Smooth muscle cell (in vitro differentiated cells): Measurements from ENCODE around the gene RHEB. TPM values are rescaled to one million over a fixed set of nuclear protein-coding genes. Genes with fewer than 3 reads are reported as not detected.

ENCODE experiments used
- DNase-seq: peaks from one replicate; lab custom pipeline; 2025; ENCODE audit not compliant: unreplicated experiment; lab: John Stamatoyannopoulos, UW
- H2AFZ ChIP-seq: fragments of 200-600 bp; sonication (generic); 2 replicates; pipeline ENCODE4 v1.6.0; 2016; ENCODE audit warnings: antibody characterized with exemption, low read depth, mild to moderate bottlenecking
- H3F3A ChIP-seq: fragments of 200-600 bp; sonication (generic); 2 replicates; pipeline ENCODE4 v1.6.0; 2017; ENCODE audit warnings: antibody characterized with exemption, low read depth
- H3K27ac ChIP-seq: fragments of 200-600 bp; sonication (generic); 2 replicates; pipeline ENCODE4 v1.5.1; 2016; ENCODE audit warnings: low read depth, mild to moderate bottlenecking
- H3K27me3 ChIP-seq: fragments of 200-600 bp; sonication (generic); 2 replicates; pipeline ENCODE4 v1.6.1; 2016; ENCODE audit warnings: low read depth, mild to moderate bottlenecking
- H3K36me3 ChIP-seq: fragments of 200-600 bp; sonication (generic); 2 replicates; pipeline ENCODE4 v1.5.1; 2016; ENCODE audit warnings: low read depth
- H3K4me1 ChIP-seq: fragments of 200-600 bp; sonication (generic); 2 replicates; pipeline ENCODE4 v1.5.1; 2016; ENCODE audit warnings: low read depth
- H3K4me2 ChIP-seq: fragments of 200-600 bp; sonication (generic); 2 replicates; pipeline ENCODE4 v1.6.0; 2016; ENCODE audit warnings: mild to moderate bottlenecking
- H3K4me3 ChIP-seq: fragments of 200-600 bp; sonication (generic); 2 replicates; pipeline ENCODE4 v1.5.1; 2016; ENCODE audit warnings: mild to moderate bottlenecking
- H3K79me2 ChIP-seq: fragments of 200-600 bp; sonication (generic); 2 replicates; pipeline ENCODE4 v1.6.0; 2016; ENCODE audit warnings: low read depth, mild to moderate bottlenecking
- H3K9ac ChIP-seq: fragments of 200-600 bp; sonication (generic); 2 replicates; pipeline ENCODE4 v1.6.0; 2016; ENCODE audit warnings: low read depth
- H3K9me3 ChIP-seq: fragments of 200-600 bp; sonication (generic); replicated peaks from 2 replicates; pipeline ENCODE4 v1.5.1; 2016; ENCODE audit warnings: low read depth
- H4K20me1 ChIP-seq: fragments of 200-600 bp; sonication (generic); 2 replicates; pipeline ENCODE4 v1.6.0; 2016; ENCODE audit warnings: low read depth
- WGBS: methylation state at CpG from one replicate; pipeline ENCODE4 v1.1.7; 2016; ENCODE audit warnings: low lambda C conversion rate; 5-methylcytosine and 5-hydroxymethylcytosine counted together
- polyA plus RNA-seq: library from polyadenylated mRNA; unstranded; fragments of >200 nt; fragmentation: Nextera tagmentation; extraction: Ambion mirVana; gene quantifications from 2 replicates; pipeline ENCODE4 v1.2.1, GENCODE V29; 2016
- total RNA-seq: library from RNA; depleted of rRNA; stranded (reverse); fragments of >200 nt; gene quantifications from 2 replicates; pipeline ENCODE4 v1.2.3, GENCODE V29; 2014
- TF ChIP-seq, protein P1 (sequence below): fragments of 200-600 bp; sonication (generic); IDR thresholded peaks from 2 replicates; pipeline ENCODE4 v1.5.1; 2017; ENCODE audit warnings: borderline replicate concordance, mild to moderate bottlenecking, antibody characterized with exemption; ENCODE audit not compliant: insufficient read depth, poor library complexity, severe bottlenecking

Gene RHEB
- total and polyA plus RNA-seq, 2 experiments from 2014 or later: 115 to 151 TPM

GRCh38 chr7:151433721-151434400, 85.8 kb downstream of the RHEB start:
- peaks cover 10% of the 10 kb centered on the region for H3K4me1 ChIP-seq
- no peak overlapping the region for H3K4me2 ChIP-seq
- TF ChIP-seq, protein P1, sequence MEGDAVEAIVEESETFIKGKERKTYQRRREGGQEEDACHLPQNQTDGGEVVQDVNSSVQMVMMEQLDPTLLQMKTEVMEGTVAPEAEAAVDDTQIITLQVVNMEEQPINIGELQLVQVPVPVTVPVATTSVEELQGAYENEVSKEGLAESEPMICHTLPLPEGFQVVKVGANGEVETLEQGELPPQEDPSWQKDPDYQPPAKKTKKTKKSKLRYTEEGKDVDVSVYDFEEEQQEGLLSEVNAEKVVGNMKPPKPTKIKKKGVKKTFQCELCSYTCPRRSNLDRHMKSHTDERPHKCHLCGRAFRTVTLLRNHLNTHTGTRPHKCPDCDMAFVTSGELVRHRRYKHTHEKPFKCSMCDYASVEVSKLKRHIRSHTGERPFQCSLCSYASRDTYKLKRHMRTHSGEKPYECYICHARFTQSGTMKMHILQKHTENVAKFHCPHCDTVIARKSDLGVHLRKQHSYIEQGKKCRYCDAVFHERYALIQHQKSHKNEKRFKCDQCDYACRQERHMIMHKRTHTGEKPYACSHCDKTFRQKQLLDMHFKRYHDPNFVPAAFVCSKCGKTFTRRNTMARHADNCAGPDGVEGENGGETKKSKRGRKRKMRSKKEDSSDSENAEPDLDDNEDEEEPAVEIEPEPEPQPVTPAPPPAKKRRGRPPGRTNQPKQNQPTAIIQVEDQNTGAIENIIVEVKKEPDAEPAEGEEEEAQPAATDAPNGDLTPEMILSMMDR: no peak
- no peaks in the 10 kb centered on the region for H3K27me3 ChIP-seq
- no peaks in the 10 kb centered on the region for H3K79me2 ChIP-seq
- no peak for DNase-seq
- no peak overlapping the region for H3K27ac ChIP-seq
- no peaks in the 10 kb centered on the region for H4K20me1 ChIP-seq
- H3K9ac ChIP-seq: no peak overlapping the region
- H3K9me3 ChIP-seq: no peaks in the 10 kb centered on the region
- peaks cover 8% of the 10 kb centered on the region for H3F3A ChIP-seq
- H3K4me3 ChIP-seq: no peak overlapping the region
- no peaks in the 10 kb centered on the region for H3K36me3 ChIP-seq
- WGBS: 92% methylated on average over 15 of the region's 15 CpGs
- no peak overlapping the region for H2AFZ ChIP-seq

- Histone ChIP-seq H3K27ac (no peak overlapping the region), H3K27me3 (no peaks in the 10 kb centered on the region), H3K79me2 (no peaks in the 10 kb centered on the region), H2AFZ (no peak overlapping the region), H4K20me1 (no peaks in the 10 kb centered on the region), H3K4me2 (no peak overlapping the region), H3F3A (peaks cover 10% of the 10 kb centered on the region), H3K9ac (no peak overlapping the region), H3K36me3 (no peaks in the 10 kb centered on the region), H3K4me3 (no peak overlapping the region), H3K9me3 (no peaks in the 10 kb centered on the region), H3K4me1 (peaks cover 19% of the 10 kb centered on the region)
- DNase-seq: no peak
- TF ChIP-seq, protein P1: no peak
- 91% methylated on average over 13 of the region's 14 CpGs for WGBS
Observed at GRCh38 chr7:151432658-151433521, 86.8 kb downstream of the RHEB start.

DNA sequence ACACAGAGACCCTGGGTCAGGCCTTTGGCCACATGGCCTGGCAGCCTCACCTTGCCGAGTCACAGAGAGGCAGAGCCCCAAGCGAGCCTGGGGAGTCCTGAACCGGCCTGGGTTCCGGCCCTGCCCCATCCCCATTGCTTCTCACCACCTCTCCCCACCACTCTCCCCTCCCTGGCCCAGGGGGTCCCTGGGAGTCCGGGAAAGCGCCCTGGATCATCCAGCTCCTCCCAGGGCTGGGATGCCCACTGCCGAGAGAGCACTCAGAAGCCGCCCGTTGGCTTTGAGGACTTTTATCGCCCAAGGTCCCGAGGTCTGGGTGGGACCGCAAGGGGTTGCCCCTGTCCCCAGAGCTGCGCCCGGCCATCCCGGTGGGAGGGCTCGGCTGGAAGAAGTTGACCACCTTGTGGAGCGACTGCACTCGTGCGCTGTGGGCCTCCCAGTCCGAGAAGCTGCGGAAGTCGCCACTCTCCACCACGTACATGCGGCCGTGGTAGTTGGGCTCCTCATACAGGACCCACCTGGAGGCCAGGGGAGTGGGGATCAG, 87.9 kb downstream of the RHEB start:
- no peaks in the 10 kb centered on the region for H3K27me3 ChIP-seq
- 98% methylated on average over 25 of the region's 25 CpGs for WGBS
- peaks cover 14% of the 10 kb centered on the region for H3F3A ChIP-seq
- no peak overlapping the region for H2AFZ ChIP-seq
- no peak overlapping the region for H3K4me2 ChIP-seq
- no peaks in the 10 kb centered on the region for H3K36me3 ChIP-seq
- TF ChIP-seq, protein P1: no peak
- H3K9ac ChIP-seq: no peak overlapping the region
- no peaks in the 10 kb centered on the region for H4K20me1 ChIP-seq
- H3K27ac ChIP-seq: no peak overlapping the region
- no peaks in the 10 kb centered on the region for H3K9me3 ChIP-seq
- DNase-seq: no peak
- H3K79me2 ChIP-seq: no peaks in the 10 kb centered on the region
- H3K4me1 ChIP-seq: peaks cover 28% of the 10 kb centered on the region
- H3K4me3 ChIP-seq: no peak overlapping the region
